CD4-positive, alpha-beta T cell treated with Interleukin-10 for 1 hour (primary cell): Measurements from ENCODE around the gene NOXO1.
A peak's percentile ranks its signal among the peaks of the same experiment; 100 is the strongest.

Experiments used
- DNase-seq: peaks from one replicate; pipeline ENCODE4 v3.0.0-alpha.2; 2020

NOXO1 gene

DNA sequence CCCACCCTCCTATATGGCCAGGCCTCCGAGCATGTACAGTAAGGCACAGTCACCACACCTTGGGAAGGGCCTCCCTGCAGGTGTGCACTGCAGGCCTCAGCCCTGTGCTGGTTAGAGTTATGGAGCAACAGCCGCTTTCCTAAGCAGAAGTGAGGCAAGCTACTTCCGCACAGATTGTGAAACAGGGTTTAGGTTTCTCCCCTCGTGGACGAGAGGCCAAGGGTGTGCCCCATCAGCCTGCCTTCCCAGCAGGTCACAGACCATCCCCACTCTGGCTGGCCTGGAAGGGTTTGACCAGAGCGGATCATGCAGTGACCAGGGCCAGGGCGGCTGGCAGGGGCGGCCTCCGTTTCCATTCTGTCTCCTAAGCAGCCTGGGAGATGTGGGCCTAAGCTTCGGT is 43.0 kb downstream of the NOXO1 start:
- DNase-seq, result no peak

DNA sequence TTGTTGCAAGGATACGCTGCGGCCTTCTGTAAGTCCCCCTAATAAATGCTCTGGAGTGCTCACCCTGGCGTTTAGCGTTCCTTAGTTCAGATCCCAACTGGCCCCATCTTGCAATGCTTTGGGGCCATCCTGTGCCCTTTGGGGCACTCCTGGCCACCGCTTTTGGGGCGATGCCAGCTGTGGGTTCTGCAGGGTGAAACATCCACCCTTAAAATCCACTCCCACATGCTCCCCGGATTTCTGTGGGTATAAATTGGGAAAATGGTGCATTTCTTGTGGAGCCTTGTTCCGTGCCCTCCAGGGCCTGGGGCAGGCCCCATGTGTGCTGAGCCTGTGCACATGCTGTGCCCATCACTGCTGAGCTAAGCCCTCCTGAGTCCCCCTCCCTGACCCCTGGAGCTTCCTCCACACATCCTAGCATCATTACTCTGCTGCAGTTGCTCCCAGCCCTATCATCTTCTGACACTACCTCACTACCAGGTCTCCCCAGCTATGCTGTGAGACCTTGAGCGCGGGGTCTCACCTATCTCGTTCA is 44.3 kb downstream of the NOXO1 start:
- DNase-seq, result no peak

DNA sequence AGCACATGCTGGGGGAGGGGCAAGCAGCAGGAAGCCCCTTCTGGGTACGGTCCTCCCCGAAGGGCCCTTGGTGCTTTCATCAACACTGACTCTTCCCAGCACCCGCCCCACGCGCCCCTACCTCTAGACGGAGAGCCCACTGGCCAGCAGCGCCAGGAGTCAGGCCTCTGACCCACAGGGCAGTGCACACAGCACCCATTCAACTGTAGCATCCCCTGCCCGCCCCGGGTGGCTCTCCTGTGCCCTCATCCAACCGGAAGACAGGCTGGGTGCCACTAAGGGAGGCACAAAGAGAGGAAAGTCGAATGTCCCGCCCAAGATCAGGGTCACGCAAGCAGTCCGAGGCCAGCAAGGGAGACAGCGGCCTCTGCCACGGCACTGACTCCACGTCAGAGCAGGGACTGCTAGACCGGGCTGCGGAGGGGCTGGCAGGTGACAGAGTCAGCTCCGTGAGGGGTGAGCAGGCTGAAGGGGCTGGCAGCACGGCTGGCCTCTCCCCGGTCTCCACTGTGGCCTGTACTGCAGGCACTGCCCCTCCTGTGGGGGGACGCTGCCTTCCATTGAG is 48.1 kb downstream of the NOXO1 start:
- no peak for DNase-seq

DNA sequence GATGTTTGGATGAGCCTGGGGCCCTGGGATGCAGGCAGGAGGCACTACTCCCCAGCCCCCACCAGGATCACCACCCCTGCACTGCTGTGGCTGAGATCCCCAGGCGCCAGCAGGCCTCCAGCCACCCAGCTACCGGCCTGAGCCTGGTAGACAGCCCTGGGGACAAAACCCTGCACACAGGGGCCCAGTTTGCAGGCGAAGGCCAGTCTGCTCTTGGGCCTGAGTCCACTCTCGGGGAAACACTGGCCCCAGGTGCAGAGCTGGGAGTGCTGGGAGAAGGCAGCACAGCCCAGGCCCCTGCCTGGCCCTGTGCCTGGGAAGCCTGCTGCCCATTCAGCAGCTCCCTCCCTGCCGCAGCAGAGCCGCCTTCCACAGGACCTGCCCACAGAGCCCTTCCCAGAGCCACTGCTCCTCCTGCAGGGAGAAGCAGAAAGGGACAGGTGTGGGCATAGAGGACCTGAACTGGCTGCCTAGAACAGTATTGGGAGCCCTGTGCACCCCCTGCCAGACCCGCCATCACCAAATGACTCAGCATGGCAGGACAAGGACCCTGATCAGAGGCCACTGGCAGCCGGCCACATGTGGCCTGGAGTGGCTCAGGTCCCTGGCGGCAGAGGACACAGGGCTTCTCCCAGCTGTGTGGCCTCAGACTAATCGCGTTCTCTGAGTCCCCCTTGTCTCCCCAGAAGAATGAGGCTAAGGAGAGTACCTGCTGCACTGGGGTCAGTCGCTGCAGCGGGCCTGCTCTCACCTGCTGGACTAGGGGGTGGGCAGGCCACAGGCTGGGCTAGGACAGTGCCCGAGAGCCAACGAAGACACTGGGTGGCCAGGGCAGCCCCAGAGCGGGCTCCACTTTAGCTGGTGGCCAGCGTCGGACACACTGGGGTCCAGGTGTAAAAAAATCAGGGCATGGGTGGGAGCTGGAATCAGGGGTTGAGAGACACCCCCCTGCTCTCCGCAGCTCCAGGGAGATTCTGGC is 48.9 kb downstream of the NOXO1 start:
- no peak for DNase-seq

DNA sequence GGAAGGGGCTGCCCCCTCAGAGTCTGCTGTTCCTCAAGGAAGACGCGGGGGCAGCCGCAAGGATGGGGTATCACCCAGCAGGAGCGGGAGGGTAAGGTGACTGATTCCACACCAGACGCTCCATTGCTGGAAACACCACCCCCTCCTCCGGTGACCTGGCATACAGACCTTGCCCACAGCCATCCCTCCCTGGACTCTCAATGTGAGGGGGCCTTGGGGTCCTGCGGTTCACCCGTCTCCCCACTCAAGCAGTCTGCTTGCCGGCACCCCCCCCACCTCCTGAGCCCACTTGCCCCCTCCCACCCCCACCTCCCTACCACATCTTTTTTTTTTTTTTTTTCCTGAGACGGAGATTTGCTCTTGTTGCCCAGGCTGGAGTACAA is 50.9 kb downstream of the NOXO1 start:
- DNase-seq, result no peak

DNA sequence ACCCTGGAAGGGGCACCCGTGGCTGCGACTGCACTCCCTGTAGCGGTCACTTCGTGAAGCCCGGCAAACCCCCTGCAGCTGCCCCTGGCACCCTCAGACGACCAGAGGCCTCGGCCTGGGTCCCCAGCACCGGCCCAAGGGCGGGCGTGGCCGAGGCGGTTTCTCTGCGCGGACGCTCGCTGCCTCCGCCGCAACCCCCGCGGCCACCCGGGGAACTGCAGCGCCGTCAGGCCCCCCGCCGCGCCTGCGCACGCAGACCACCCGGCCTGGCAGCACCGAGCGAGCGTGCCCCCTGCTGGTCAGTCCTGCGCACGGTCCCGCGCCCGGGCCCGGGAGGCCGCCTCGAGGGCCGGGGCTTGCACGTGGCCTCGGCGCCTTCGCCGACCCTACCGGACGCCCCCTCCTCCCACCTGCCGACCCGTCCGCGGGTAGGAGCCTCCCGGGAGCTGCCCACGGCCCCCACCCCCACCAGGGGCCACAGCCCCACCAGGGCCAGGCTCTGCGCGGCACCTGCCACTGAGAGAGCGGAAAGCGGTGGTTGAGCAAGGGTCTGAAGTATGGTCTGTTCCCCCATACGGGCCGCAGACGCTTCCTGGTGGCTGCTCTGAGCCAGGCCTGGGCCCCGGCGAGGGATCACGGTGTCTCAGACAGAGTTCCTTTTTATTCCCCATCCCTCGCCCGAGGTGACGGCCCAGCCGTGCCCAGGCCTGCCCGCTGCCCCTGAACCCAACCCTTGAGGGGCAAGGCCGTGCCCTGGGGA is 51.5 kb downstream of the NOXO1 start:
- DNase-seq, result peak; percentile 92

DNA sequence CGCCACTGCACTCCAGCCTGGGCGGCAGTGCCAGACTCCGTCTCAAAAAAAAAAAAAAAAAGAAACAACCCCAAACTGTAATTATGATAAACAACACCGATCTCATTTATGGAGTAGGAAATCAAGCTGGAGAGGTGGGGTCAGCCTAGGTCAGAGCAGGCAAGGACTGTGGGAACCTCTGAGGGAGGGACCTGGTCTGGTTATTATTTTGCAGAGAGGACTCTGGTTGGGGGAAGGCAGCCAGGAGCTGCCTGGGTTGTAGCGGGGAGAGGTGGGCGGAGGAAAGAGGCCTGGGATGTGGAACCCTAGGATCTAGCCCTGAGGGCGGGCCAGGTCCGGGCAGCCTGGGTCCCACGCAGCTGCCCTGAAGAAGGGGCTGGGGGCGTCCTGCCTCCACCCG is 52.2 kb downstream of the NOXO1 start:
- peak; percentile 16 for DNase-seq
